Thymus (tissue), 11 donors: ENCODE results near the gene AGTR1. TPM values are rescaled to one million over a fixed set of nuclear protein-coding genes. Genes with fewer than 3 reads are reported as not detected.

ENCODE experiments used
- DNase-seq, 9 donors: peaks; one replicate each; pipeline ENCODE4 v3.0.0-alpha.2; 2013; ENCODE audit warnings: low spot score in 9 of 9, low read depth in 6 of 9, missing footprints in 1 of 9
- H3K27ac ChIP-seq, 2 donors: one replicate each; pipeline ENCODE4 v1.5.1; 2013; ENCODE audit warnings: control low read depth in 1 of 2, low read depth in 1 of 2, low read length in 1 of 2, mild to moderate bottlenecking in 1 of 2, moderate library complexity in 1 of 2
- H3K27me3 ChIP-seq, 2 donors: one replicate each; pipeline ENCODE4 v1.5.1; 2013; ENCODE audit warnings: low read length in 1 of 2; ENCODE audit not compliant: control insufficient read depth in 2 of 2, insufficient read depth in 1 of 2
- H3K36me3 ChIP-seq, 2 donors: one replicate each; pipeline ENCODE4 v1.5.1; 2013; ENCODE audit warnings: low read length in 1 of 2, mild to moderate bottlenecking in 1 of 2, moderate library complexity in 1 of 2; ENCODE audit not compliant: control insufficient read depth in 2 of 2, insufficient read depth in 2 of 2
- H3K4me1 ChIP-seq, 2 donors: one replicate each; pipeline ENCODE4 v1.5.1; 2013; ENCODE audit warnings: low read length in 2 of 2; ENCODE audit not compliant: control insufficient read depth in 2 of 2, insufficient read depth in 2 of 2
- H3K4me3 ChIP-seq, 2 donors: one replicate each; pipeline ENCODE4 v1.5.1; 2013; ENCODE audit warnings: low read length in 2 of 2, control low read depth in 1 of 2, mild to moderate bottlenecking in 1 of 2
- H3K9me3 ChIP-seq, 2 donors: one replicate each; pipeline ENCODE4 v1.5.1; 2013; ENCODE audit warnings: low read length in 1 of 2, mild to moderate bottlenecking in 1 of 2; ENCODE audit not compliant: control insufficient read depth in 2 of 2, insufficient read depth in 1 of 2
- WGBS: extraction: QIAGEN DNeasy Blood & Tissue Kit; methylation state at CpG from one replicate; pipeline ENCODE4 v1.1.7; 2013; 5-methylcytosine and 5-hydroxymethylcytosine counted together
- polyA plus RNA-seq: library from polyadenylated mRNA; stranded (reverse); fragments of 200-250 nt; gene quantifications from one replicate; pipeline ENCODE4 v1.2.3, GENCODE V29; 2013
- total RNA-seq: library from RNA; stranded (reverse); fragments of 120-200 nt; gene quantifications from one replicate; pipeline ENCODE4 v1.2.4, GENCODE V29; 2013
- donor health status: healthy.

The AGTR1 gene
- total and polyA plus RNA-seq, 2 donors: 0.61 to 2.1 TPM

GRCh38 chr3:148714521-148714920 is 16.8 kb downstream of the AGTR1 start:
- H3K9me3 ChIP-seq: no peaks in the 10 kb centered on the region
- no peak overlapping the region for H3K27ac ChIP-seq
- no peaks in the 10 kb centered on the region for H3K4me1 ChIP-seq
- no peak for DNase-seq
- H3K27me3 ChIP-seq: no peaks in the 10 kb centered on the region
- no peak overlapping the region for H3K4me3 ChIP-seq
- WGBS: 92% methylated on average over 1 of the region's 1 CpG
- H3K36me3 ChIP-seq: no peaks in the 10 kb centered on the region

DNA sequence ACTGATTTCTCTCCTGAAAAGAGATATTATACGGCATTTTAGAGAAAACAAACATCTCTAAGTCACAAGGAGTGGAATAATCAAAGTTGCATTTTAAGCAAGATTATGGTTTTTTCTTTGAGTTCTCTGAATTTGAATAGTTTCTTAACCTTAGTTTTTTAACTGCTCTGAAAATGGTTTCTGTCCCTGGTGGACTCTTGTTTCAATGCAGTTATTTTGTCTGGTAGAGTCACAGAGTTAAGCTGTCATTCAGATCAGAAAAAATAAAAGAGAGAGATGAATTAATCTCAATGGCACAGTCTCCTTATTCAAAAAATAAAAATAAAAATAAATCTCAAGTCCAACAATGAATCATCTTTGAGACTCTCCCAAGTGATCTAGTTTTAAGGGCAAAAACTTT is 19.0 kb downstream of the AGTR1 start:
- Histone ChIP-seq H3K4me1 (no peaks in the 10 kb centered on the region), H3K36me3 (no peaks in the 10 kb centered on the region), H3K27me3 (no peaks in the 10 kb centered on the region), H3K9me3 (no peaks in the 10 kb centered on the region), H3K27ac (no peak overlapping the region), H3K4me3 (no peak overlapping the region)
- no peak for DNase-seq
- 96% methylated on average over 1 of the region's 1 CpG for WGBS

DNA sequence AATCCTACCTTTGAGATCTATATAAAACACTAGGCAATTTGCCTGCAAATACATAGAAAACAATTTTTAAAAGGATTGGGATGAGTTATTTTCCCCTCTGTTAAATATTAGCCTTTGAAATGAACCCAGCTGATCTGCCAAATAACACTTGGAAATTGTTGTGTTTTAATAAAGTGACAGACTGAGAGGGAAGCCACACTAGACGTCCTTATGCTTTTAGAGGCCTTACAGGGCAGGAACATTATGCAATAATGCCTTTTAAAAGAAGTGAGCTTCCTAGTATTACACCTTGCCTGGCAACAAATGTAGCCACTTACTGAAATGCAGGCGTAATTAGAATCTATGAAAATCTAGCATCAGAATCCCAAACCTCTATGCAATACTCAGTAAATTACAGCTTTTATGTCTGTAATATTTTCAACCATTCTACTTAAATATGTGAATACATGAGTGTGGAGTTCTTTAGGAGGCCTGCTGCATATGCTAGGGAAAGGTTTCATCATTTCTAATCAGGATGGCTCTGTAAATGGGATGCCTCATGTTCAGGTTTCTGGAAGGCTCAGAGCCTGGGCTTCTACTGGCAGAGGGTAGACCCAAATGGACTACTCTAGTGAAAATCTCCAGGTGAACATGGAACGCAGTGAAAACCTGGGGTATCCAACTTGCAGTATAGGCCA is 20.3 kb downstream of the AGTR1 start:
- no peaks in the 10 kb centered on the region for H3K9me3 ChIP-seq
- no peaks in the 10 kb centered on the region for H3K36me3 ChIP-seq
- no peak for DNase-seq
- no peak overlapping the region for H3K27ac ChIP-seq
- no peaks in the 10 kb centered on the region for H3K4me1 ChIP-seq
- WGBS: 91% methylated on average over 3 of the region's 3 CpGs
- no peak overlapping the region for H3K4me3 ChIP-seq
- no peaks in the 10 kb centered on the region for H3K27me3 ChIP-seq

- H3K9me3 ChIP-seq: no peaks in the 10 kb centered on the region
- DNase-seq: no peak
- H3K27ac ChIP-seq: no peak overlapping the region
- no peak overlapping the region for H3K4me3 ChIP-seq
- H3K27me3 ChIP-seq: no peaks in the 10 kb centered on the region
- H3K36me3 ChIP-seq: no peaks in the 10 kb centered on the region
- 83% methylated on average over 7 of the region's 7 CpGs for WGBS
- no peaks in the 10 kb centered on the region for H3K4me1 ChIP-seq
These were observed 21.5 kb downstream of the AGTR1 start for GRCh38 chr3:148718982-148719862.

GRCh38 chr3:148720873-148721272 is 23.2 kb downstream of the AGTR1 start:
- WGBS: 84% methylated on average over 2 of the region's 2 CpGs

GRCh38 chr3:148723631-148724030 is 25.9 kb downstream of the AGTR1 start:
- Histone ChIP-seq H3K9me3 (no peaks in the 10 kb centered on the region), H3K4me1 (no peaks in the 10 kb centered on the region), H3K27me3 (no peaks in the 10 kb centered on the region), H3K27ac (no peak overlapping the region), H3K4me3 (no peak overlapping the region), H3K36me3 (no peaks in the 10 kb centered on the region)
- no peak for DNase-seq
- WGBS: 90% methylated on average over 4 of the region's 4 CpGs

More at GRCh38 chr3:148720873-148721272, 23.2 kb downstream of the AGTR1 start:
- Histone ChIP-seq H3K36me3 (no peaks in the 10 kb centered on the region), H3K4me1 (no peaks in the 10 kb centered on the region), H3K9me3 (no peaks in the 10 kb centered on the region), H3K27me3 (no peaks in the 10 kb centered on the region), H3K4me3 (no peak overlapping the region), H3K27ac (no peak overlapping the region)
- DNase-seq: no peak

DNA sequence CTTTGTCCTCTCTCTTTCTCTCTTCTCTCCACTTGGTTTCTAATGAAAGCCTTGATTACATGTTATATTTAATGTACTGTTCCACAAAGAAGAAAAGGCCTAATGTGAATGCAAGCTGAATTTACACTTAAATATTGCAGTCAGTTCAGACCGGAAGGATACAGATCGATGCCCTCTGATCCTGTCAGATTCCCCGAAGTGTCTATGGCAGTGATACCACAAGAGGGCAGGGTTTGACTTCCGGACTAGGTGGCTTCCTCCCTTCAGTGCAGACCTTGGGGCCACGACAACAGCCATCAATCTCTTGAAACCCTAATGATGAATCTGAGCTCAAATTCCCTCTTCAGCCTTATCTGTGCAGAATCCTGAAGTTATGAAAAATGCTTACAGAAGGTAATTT is 29.5 kb downstream of the AGTR1 start:
- DNase-seq: peak in 4 of 9 donors; percentile 7 to 29 (median 14)
- no peaks in the 10 kb centered on the region for H3K27me3 ChIP-seq
- H3K36me3 ChIP-seq: no peaks in the 10 kb centered on the region
- H3K4me3 ChIP-seq: no peak overlapping the region
- H3K4me1 ChIP-seq: no peaks in the 10 kb centered on the region
- H3K27ac ChIP-seq: no peak overlapping the region
- H3K9me3 ChIP-seq: no peaks in the 10 kb centered on the region
- WGBS: 36% methylated on average over 5 of the region's 5 CpGs

DNA sequence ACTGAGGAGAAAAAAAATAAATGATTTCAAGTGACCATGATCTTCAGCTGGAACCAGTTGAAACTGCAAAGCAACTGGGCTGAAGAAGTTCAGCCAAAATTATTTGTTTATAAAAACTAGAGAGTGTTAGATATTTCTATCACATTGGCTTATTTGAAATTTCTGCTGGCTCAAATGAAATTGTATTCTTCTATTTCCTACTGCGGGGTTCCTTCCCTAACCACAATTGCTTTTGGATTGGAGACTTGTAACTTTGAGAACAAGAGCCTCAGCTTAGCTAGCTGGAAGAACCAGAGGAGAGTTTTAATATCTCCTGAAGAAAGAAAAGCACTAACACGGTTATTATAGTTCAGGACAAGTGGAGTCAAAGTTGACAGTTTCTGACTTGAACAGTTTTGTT is 31.1 kb downstream of the AGTR1 start:
- Histone ChIP-seq H3K4me3 (no peak overlapping the region), H3K27ac (no peak overlapping the region), H3K9me3 (no peaks in the 10 kb centered on the region), H3K4me1 (no peaks in the 10 kb centered on the region), H3K27me3 (no peaks in the 10 kb centered on the region), H3K36me3 (no peaks in the 10 kb centered on the region)
- DNase-seq: no peak
- WGBS: 54% methylated on average over 2 of the region's 2 CpGs

DNA sequence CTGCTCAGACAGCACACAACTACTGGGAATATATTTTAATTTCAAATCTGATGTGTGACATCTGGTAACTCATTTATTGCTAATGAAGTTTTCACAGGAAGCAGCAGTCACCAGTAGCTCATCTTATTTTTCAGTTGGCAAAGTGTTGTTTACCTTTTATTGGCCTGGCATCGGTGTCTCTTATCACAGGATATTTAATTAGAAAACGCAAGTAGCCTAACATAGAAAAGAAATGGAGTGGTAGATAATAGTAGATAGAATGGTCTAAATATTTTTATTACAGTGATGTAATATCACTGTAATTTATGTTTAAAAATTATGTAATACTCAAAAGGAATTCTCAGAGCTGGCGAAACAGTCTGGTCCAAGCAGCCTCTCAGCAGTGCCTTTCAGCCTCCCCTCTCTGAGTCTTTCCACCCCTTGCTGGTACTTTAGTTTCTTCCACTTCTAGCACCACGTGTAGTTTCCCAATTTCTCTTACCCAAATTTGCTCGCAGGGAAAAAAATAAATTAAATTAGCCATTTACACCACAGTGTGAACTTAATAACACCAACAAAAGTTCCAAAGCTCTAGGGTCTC is 31.9 kb downstream of the AGTR1 start:
- H3K4me1 ChIP-seq: no peaks in the 10 kb centered on the region
- WGBS: 80% methylated on average over 5 of the region's 5 CpGs
- no peaks in the 10 kb centered on the region for H3K27me3 ChIP-seq
- H3K27ac ChIP-seq: no peak overlapping the region
- no peaks in the 10 kb centered on the region for H3K9me3 ChIP-seq
- H3K4me3 ChIP-seq: no peak overlapping the region
- H3K36me3 ChIP-seq: no peaks in the 10 kb centered on the region
- DNase-seq: no peak
